NCI-H2107 (cell line): Measurements from ENCODE around the gene KLF11.

Experiments used
- DNase-seq: peaks from one replicate; lab custom pipeline; 2025; lab: John Stamatoyannopoulos, UW

The KLF11 gene

DNA sequence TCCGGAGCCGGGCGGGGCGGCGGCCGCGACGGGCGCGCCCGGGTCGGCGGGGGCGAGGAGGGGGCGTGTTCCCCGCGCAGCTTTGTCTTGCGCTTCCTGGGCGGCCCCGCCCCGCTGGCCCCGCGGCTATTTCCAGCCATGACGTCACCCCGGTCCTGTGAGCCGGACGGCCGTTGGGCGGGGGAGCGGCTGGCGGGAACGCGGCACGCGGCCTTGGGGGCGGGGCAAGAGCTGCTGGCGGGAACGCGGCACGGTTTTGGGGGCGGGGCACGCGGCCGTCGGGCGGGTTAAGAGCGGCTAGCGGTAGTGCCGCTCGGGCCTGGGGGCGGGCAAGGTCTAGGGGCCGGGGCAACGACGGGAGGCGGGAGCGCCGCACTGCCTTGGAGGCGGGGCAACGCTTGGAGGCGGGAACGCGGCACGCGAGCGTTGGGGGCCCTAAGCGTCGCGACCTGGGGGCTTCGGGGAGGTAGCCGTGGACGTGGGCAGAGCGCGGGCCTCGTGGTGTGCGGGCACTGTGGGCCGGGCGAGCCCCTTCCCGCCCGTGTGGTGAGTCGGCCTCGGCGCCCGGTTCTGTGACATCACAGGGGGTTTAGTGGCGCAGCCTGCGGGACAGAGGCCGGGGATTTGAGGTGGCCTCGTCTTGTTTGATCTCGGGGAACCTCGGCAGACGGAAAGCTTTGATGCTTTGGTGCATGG is 704 bp downstream of the KLF11 start:
- DNase-seq, result peak; percentile 32

DNA sequence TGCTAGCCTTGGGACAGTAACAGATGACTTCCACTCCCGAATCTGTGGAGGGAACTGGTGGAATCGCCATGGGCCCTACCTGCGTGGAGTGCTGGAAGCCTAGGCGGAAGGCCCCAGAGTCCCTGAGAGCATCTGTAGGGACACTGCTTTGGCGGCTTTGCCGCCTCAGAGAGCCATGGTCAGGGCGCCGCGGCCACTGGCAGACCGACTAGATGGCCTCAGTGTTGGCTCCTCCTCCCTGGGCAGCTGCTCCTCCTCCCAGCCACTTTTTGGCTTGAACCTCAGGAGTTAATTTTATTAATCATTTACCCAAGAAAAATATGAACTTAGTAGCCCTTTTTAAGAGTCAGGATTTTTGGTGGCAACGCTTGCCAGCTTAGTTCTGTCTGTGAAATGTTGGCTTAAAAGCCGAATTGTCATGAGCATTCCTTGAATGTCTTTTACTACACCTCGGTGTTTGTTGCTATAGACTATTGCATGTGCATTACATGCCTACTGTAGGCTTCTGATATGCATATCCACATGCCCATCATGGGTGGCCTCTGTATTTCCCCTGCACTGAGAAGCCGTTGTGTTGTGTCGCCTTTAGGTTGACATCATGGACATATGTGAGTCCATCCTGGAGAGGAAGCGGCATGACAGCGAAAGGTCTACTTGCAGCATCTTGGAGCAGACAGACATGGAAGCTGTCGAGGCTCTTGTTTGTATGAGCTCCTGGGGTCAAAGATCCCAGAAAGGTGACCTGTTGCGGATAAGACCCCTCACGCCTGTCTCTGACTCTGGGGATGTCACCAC is 2.4 kb downstream of the KLF11 start:
- DNase-seq, result no peak

DNA sequence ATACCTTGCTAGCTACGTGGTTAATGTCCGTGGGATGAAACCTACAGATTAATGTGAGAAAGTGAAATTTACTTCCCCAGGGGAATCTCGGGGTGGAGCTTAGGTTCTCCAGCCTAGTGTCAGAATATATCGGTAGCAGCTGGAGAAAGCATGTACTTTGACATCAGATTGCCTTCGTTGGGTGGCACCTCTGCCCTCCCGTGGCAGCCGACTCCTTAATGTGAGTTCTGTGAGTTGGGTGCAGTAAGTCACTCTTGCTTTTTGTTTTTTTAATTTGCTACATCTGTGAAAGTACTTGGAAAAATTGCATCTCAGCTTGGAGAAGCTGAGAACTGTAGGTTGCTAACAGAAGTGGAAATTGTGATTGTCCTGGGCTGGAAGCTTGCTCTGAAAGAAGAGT is 3.6 kb downstream of the KLF11 start:
- DNase-seq, result no peak

DNA sequence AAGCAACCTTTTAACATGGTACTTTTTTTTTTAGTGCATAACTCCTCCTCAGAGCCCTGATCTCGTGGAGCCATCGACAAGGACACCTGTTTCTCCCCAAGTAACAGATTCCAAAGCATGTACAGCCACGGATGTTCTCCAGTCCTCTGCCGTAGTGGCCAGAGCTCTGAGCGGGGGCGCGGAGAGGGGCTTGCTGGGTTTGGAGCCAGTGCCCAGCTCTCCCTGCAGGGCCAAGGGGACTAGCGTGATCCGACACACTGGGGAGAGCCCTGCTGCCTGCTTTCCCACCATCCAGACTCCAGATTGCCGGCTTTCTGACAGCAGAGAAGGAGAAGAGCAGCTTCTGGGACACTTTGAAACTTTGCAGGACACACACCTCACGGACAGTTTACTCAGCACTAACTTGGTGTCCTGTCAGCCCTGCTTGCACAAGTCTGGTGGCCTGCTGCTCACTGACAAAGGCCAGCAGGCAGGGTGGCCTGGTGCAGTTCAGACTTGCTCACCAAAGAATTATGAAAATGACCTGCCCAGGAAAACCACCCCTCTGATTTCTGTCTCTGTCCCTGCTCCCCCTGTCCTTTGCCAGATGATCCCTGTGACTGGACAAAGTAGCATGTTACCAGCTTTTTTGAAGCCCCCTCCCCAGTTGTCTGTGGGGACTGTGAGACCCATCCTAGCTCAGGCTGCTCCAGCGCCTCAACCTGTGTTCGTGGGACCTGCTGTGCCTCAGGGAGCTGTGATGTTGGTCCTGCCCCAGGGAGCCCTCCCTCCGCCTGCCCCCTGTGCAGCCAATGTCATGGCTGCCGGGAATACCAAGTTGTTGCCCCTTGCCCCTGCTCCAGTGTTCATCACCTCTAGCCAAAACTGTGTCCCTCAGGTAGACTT is 4.5 kb downstream of the KLF11 start:
- DNase-seq, result no peak

DNA sequence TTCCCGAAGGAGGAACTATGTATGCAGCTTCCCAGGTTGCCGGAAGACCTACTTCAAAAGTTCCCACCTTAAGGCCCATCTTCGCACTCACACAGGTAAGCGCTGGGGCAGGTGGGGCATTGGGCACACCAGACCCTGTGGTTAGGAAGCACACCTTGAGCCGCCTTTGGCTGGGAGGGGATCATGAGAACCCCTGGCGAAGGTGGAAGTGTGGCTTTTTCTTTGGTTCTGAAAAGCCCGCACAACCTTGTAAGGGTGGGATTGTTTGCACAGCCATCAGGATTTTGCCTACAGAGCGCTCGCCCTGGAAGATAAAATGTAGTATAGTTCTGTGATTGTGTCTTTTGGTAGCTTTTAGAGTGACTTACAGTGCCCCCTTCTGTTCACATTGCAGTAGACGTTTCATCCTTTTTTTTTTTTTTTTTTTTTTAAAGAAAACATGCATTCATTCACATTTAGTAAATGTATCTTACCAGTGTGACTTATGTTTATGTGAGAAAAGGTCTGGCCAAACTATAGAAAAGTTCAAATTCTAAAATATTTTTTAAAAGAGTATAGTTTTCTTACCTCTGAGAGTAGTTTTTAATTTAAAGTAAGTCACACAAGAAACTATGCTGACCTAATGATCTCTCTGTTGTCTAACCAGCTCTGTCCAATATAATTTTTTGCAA is 5.3 kb downstream of the KLF11 start:
- DNase-seq, result no peak

DNA sequence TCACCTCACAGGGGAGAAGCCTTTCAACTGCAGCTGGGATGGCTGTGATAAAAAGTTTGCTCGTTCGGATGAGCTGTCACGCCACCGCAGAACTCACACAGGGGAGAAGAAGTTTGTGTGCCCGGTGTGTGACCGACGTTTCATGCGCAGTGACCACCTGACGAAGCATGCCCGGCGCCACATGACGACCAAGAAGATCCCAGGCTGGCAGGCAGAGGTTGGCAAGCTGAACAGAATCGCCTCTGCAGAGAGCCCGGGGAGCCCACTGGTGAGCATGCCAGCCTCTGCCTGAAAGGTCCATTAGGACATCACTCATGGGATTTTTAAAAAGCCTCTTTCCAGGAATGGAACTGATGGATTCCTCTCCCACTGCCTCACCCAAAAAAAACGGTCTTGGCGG is 8.9 kb downstream of the KLF11 start:
- DNase-seq, result no peak

DNA sequence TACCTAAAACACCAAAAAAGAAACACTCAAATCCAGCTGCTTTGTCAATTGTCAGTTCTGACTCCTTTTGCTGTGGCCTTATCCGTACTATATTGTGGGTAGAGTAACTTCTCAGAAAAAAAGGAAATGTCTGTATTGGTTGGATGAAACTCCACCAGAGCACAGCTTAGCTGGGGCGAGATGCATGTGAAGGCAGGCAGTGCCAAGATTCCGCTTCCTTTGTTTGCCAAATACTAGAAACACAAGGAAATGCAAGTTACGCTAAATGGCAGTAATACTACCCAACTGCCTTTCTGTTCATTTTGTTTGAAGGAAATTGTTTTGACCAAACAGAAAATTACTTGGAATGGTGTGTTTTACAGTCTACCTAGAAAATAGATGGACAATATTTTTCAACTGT is 10.0 kb downstream of the KLF11 start:
- DNase-seq, result no peak

DNA sequence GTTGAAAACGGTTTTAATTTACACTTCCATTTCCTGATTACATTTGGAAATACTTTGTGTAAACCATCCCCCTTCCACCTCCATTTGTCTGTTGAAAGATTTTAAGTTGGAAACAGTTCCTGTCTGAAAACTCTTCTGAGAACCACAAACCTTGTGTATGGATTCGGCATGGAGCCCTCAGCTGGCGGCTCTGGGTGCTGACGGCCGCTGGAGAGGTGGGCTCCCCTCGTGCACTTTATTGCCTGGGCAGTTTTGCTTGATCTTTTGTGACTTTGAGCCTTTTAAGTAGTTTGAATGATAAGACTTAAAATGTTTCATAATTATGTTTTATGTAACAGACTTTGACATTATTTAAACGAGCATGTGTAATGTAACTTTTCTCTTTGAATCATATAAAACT is 11.1 kb downstream of the KLF11 start:
- no peak for DNase-seq

DNA sequence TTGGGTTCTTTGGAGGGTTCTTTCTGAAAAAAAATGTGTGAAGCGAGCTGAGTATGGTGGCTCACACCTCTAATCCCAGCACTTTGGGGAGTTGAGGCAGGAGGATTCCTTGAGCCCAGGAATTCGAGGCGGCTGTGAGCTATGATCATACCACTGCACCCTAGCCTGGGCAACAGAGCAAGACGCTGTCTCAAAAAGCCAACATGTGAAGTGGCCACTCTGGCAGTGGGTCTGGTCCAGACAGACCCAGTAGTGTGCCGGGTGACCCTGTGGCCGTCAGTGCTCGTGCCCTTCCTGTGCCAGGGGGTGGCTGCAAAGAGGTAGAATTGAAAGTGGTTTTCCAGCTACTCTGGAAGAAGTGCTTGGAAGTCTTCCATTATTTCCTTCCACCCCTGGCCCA is 11.6 kb downstream of the KLF11 start:
- DNase-seq, result no peak

DNA sequence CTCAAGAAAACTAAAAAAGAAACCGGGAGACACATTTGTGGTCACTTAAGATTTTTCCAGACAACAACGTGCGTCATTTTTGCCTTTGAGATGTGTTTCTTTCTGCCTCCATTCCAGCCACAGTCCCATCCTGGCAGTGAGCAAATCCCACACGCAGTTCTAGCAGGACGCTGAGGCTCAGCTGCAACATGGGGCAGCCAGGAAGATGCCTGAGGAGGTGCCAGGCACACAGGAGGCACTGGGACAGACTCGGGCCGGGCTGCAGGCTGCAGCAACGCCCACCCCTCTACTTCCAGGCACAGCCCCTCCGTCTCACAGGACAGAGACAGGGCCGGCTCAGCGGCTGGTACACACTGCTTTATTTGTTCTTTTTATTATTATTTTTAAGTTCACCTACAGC is 13.1 kb downstream of the KLF11 start:
- no peak for DNase-seq

DNA sequence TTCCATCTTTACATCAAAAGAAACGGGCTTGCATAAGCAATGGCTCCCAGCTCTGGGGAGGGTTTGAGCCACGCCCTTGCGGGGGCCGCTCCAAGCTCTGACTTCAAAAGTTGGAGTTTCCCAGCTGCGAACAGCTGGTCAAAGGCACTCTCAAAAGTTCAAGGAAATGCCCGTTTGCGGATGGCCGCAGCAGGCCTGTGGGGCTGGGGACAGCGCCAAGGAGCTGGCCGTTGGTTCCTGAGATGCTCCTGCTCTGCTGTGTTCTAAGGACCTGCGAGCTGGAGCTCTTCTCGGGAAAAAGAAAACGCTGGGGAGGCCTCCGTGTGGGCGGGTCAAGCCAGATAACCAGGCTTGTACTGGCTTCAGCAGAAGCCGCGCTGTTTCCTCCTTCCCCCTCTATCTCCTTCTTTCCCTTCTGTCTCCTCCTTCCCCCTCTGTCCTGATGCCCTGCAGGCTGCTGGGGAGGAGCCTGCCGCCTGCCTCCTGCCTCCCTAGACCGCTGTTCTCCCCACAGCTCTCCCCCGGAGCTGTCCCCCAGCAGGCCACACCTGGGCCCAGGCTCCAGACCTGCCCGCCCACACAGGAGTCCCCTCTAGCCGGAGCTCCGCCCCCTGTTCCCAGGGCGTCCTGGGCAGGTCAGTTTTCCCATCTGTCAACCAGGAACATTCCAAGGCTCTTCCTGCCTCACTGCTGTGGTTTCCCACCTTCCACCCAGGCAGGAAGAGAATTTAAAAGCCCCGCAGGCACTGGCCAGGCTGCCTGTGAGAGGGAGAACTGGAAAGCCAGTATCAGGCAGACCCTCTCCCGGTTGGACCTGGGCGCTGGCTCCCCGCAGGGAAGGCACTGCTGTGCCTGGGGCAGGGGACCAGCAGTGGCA is 14.1 kb downstream of the KLF11 start:
- no peak for DNase-seq

DNA sequence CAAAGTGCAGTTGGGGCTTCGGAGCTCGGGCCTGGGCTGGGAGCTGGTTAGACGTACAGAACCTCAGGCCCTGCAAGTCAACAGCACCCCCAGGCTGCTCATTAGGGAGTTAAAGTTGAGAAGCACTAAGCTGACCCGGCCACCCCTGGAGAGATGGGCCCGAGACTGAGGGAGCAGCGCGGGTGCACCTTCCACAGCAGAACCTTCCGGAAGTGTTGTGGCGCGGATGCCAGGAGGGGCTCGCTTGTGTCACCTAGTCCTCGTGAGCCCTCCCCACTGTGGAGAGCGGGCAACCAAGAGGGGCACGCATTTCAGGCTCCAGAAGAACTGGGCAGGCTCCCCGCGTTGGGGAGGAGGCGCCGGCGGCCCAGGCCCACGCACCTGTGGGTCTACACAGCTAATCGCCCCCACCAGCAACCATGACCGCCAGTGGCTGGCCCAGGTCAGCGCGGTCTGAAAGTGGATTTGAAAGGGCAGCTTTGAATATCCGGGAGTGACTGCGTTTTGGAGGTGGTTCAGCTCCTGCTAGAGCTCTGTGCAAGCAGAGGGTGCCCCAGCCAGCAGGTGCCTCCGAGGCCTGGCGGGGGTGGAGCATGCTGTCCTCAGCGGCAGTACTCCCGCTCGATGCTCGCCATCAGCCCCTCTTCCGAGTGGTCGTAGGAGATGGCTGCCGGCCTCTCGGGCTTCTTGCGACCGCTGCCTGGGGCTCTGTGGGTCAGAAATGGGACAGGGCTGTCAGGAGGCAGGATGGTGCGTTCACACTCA is 15.1 kb downstream of the KLF11 start:
- no peak for DNase-seq

DNA sequence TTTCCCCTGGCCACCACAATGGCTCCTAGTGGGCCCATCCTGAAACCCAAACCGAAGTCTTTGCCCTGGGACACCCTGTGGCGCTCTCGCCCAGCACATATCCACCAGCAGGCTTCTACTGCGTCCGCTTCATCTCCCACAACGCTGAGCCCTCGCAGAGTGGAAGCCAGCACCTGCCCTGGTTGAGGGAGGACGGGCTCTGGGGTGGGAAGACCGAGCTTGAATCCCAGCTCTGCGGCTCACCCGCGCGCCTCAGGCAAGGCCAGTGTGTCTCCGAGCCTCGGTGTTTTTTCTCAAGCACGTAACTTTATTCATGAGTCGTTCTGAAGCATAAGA is 15.6 kb downstream of the KLF11 start:
- no peak for DNase-seq

DNA sequence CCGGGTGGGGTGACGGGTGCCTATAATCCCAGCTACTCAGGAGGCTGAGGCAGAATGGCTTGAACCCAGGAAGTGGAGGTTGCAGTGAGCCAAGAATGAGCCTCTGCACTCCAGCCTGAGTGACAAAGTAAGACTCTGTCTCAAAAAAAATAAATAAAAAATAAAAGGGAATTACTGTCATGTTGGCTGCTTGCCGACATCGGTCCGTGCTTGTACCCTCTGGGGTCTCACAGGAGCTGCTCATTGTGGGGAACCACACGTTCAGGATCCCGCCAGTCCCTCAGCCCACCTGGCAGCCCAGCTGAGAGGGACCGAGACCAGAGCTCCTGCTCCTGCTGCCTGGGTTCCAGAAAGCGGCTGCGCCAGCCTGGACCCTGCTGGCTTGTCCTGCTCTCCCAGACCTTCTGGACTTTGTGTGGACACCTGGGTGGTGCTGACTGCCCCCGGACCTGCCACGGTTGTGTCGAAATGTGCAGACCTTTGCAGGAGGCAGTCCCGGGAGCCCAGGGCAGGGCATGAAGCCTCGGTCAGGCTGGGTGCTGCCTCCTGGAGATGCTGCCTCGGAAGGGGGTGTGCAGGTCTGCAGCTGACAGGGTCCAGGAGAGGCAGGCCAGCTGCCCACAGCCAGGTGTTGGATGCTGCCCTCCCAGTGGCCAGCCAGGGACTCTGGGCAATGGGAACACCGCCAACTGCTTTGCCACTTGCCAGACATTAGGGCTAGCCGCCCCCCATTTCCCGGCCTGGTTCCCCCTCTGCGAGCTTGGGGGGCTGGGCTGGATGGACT is 16.4 kb downstream of the KLF11 start:
- no peak for DNase-seq

DNA sequence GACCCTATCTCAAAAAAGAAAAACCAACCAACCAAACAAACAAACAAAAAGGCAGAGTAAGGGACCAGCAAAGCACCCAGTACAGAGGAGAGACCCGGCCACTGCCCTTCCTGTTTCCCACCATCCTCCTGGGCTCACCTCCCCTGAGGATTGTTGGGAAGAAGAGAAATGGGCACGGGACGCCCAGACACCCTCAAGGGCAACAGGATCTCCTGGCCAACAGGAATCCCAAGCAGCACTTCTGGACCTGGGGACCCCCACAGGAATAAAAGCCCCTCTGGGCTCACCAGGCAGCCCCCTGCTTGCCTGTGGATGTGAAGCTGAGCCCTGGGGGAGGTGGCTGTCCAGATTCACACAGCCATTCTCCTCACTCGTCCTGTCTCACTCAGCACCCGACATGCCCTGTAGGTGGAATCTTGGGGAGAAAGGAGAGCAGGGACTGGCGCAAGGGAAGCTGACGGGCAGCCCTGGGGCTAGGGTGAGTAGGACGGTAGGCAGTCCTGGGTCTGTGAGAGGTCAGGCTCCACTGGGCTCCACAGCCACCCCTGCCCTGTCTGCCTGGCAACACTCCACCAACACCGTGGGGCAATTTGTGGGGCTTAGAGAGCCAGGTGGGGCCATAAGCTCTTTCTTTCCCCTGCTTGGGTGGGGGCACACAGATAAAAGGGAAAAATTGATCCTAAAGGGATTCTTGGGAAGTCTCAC is 18.0 kb downstream of the KLF11 start:
- DNase-seq, result no peak

DNA sequence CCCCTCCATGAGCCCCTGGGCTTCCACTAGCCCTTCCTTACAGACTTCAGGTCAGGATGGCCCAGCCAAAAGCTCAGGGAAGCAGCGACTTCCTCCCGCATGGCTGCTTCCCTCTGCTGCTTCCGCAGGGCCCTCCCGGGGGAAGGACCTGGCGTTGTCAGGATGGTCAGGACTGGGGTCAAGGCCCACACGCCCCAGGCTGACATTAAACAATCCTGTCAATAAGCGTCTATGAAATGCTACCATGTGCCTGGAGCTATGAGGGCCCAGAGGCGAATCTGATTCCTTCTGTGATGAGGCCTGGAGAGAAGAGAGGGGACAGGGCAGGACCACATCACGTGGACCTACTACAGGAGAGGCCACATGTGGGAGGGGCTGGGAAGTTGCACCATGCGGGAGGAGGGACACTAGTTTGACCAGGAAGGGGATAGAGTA is 19.6 kb downstream of the KLF11 start:
- no peak for DNase-seq

DNA sequence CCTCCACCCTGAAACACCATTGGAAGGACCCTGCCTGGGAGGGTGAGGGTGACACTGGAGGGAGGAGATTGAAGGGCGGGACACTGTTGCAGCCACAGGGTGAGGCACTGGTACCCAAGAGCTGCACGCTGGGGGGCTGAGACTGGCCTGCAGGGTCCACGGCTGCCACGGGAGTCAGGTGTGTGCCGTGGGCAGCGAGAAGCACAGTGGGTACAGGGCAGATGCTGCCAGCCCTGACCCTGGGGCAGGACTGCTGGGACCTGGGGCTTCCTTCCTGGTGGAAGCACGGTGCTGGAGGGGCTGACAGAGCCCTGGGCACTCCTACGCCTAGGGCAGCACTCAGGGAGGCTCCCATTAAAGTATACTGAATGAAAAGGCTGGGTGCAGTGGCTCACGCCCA is 20.2 kb downstream of the KLF11 start:
- no peak for DNase-seq

DNA sequence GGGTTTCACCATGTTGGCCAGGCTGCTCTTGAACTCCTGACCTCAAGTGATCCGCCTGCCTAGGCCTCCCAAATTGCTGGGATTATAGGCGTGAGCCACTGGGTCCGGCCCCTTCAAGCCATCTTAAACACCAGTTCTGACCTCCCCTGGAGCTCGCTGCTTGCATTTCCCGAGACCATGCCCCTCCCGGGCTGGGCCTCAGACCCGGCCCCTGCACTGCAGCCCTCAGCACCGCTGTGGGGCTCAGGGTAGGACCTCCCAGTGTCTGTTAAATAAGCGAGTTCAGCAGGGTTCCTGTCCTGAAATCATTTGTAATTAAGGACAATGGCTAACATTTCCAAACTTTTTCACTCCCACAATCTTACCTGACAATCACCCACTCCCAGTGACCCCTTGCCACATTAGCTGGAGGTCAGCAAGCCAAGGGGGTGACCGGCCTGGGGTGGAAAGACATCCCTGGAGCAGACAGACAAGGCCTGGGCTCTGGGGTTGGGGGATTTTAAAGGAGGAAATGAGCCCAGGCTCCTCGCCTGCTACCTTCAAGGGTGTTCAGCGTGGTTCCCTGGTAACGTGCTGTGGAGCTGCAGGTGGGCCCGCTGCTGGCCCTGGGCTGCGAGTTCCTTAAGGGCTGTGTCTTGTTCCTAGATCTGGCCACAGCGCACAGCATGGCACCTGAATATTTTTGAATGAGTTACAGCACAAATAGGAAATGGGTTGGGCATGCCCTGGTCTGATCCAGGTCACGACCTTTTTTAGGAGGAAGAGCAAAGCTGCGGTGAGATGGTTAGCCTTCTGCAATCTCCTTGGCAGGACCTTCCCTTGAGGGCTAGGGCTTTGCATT is 21.8 kb downstream of the KLF11 start:
- no peak for DNase-seq
